Kasumi-1 (cell line): ENCODE measurements around the gene PSENEN.

Source experiments
- DNase-seq, 2 experiments: peaks; one replicate each; lab custom pipeline; 2025; lab: John Stamatoyannopoulos, UW

Gene PSENEN

DNA sequence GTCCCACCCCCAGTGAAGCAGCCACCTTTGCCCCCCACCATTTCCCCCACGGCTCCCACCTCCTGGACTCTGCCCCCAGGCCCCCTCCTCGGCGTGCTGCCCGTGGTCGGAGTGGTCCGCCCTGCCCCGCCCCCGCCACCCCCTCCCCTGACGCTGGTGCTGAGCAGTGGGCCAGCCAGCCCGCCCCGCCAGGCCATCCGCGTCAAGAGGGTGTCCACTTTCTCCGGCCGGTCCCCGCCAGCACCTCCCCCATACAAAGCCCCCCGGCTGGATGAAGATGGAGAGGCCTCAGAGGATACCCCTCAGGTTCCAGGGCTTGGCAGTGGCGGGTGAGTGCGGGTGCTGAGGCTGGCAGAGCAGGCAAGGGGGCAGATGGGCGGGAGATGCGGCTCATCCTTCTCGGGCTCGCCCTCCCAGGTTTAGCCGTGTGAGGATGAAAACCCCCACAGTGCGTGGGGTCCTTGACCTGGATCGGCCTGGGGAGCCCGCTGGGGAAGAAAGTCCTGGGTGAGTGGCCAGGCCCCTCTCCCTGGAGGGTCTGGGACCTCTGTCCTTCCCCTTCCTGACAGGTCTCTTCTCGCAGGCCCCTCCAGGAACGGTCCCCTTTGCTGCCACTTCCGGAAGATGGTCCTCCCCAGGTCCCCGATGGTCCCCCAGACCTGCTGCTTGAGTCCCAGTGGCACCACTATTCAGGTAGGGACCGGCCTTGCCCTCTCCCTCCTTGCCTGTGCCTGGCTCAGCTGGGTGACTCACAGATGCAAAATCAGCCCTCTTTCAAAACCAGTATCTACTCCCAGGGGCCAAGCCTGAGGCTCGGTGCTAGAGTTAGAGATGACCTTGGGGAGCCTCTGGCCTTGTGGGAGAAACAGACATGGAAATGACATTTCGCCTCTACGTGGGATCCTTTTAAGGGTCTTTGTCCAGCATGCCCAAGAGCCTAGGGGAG, 12.0 kb upstream of the PSENEN start:
- DNase-seq = no peak

DNA sequence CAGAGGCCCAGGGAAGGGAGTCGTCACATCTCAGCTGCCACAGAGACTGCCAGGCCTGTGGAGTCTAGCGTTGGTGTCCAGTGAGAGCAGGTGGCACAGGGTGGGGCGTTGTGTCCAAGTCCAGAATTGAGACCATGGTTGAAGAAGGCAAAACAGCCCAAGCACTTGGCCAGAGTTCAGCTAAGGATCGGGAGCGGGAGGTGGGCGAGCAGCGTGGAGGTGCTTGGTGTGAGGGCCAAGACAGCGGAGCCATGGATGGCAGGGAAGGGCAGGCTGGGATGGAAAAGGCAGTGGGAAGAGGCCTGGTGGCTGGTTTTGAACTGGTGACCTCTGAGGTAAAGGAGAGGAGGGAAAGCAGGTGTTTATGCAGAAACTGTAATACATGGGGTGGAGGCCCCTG, 11.2 kb upstream of the PSENEN start:
- no peak for DNase-seq

DNA sequence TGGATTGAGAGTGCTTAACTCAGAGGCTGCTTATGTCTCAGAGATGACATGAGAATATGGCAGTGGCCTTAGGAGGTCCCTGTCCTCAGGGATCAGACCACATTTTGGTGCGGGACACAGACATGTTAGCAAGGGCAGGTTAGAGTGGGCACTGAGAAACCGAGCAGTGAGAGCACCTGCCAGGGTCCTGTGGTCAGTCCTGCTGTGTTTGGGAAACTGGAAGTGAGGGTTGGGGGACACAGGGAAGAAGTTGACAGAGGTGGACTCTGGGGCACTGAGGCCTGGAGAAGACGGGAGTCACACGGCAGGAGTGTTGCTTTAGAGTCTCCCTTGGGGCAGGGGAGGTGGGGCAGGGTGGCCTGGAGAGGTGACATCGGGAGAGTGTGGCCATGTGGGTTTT, 10.6 kb upstream of the PSENEN start:
- DNase-seq = no peak

DNA sequence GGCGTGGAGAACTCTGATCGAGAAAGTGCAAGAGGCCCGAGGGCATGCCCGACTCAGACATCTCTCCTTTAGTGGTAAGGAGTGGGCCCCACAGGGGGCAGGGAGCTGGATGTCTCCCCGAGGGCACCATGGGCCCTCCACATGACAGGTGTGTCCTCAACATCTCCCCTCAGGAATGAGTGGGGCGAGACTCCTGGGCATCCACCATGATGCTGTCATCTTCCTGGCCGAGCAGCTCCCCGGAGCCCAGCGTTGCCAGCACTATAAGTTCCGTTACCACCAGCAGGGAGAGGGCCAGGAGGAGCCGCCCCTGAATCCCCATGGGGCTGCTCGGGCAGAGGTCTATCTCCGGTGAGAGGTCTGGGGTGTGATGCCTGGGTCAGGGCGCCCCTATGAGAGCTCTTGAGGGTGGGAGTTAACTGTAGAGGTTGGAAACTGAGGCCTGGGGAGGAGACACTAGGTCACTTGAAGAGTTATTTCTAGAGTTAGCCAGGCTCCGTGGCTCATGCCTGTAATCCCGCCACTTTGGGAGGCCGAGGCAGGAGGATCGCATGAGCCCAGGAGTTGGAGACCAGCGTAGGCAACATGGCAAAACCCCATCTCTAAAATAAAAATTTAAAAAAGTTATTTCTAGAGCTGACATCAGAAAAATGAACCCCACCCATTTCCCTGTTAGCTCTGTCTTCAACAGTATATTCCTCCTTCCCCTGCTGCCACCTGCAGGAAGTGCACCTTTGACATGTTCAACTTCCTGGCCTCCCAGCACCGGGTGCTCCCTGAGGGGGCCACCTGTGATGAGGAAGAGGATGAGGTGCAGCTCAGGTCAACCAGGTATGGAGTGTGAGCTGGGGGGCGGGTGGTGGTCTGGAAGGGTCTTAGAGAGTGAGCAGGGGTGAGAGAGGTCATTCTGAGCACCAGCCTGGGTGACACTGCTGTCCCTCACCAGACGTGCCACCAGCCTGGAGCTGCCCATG, 8.3 kb upstream of the PSENEN start:
- DNase-seq = no peak

DNA sequence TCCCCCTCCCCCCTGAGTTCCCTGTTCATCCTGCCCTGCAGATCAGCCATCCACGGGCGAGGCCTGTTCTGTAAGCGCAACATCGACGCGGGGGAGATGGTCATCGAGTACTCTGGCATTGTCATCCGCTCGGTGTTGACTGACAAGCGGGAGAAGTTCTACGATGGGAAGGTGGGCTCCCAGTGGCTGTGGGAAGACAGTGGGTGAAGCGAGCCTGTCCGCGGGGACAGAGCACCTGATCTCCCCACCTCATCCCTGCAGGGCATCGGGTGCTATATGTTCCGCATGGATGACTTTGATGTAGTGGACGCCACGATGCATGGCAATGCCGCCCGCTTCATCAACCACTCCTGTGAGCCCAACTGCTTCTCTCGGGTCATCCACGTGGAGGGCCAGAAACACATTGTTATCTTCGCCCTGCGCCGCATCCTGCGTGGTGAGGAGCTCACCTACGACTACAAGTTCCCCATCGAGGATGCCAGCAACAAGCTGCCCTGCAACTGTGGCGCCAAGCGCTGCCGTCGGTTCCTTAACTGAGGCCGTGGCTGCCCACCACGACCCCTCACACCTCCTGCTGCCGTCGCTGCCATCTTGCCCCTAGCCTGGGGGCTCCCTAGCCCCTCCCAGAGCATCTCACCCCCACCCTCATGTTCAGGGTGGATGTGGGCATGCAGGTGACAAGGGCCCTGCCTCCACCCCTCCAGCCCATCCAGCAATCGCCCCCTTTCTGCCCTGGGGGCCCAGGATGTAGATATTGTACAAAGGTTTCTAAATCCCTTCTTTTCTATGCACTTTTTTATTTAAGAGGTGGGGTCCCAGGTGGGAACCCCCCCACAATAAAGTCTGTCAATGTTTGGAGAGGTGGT, 7.2 kb upstream of the PSENEN start:
- DNase-seq = no peak

DNA sequence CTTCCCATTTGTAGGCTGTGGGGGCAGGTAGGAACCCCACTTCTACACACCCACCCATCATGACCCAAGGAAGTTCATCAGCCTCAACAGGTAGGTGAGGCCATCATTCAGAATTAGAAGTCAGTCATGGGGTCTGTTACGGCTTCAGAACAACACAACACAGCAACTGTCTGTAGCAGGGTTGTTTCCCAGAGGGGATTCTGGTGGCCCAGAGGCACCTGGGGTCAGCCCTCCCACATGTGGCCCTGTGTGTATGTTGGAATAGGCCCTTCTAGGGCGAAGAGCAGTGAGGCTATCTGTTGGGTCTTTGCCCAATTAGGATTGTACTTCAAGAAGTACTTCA, 6.6 kb upstream of the PSENEN start:
- DNase-seq = no peak

DNA sequence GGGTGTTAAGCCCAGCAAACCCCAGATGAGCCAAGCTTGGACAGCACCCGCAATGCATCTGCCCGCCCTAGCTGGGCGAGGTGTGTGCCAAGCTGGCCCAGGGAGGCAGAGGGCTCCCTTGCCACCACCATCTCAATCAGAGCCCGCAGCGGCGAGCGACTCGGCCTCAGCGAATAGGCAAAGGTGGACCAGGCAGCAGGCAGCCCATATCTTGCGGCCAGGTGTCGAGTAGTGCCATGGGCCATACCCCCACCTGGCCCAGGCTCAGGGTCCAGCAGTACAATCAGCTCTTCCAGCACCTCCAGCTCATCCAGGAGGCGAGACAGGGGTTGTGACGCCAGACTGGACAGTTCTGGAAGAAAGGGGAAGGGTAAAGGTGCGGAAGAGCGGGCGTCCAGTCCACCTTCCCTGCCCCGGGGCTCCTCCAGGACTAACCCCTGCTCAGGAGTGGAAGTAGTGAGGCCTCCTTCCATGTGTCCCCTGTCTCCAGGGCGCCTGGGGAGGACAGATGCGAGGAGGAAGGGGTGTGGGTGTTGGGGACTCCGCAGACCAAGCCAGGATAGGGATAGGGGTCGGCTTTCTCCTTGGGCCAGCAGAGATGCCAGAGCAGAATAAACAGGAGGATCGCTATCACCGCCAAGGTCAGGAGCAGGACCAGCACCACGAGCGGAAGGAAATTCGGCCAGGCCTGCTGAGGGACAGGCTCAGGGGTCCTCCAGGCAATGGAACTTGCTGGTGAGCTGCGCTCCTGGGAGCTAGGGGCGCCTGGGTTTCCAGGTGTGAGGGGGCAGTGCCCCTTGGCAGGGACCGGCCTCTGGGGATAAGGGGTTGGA, 6.0 kb upstream of the PSENEN start:
- DNase-seq = no peak

DNA sequence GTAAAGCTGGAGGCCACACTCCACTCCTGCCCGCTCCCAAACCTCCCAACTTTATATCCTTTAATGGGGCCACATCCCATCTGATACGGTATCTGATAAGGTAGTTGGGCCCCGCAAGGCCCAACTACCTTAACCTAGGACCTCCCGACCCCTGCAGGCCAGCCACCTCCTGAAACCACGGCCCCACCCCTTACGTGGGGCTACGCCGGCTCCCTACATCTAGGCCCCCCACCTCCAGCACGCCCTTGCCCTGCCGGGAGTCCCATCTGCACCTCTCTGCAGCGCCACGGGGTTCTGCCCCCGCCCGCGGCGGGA, 5.4 kb upstream of the PSENEN start:
- peak in 1 of 2 experiments; percentile 68 for DNase-seq

DNA sequence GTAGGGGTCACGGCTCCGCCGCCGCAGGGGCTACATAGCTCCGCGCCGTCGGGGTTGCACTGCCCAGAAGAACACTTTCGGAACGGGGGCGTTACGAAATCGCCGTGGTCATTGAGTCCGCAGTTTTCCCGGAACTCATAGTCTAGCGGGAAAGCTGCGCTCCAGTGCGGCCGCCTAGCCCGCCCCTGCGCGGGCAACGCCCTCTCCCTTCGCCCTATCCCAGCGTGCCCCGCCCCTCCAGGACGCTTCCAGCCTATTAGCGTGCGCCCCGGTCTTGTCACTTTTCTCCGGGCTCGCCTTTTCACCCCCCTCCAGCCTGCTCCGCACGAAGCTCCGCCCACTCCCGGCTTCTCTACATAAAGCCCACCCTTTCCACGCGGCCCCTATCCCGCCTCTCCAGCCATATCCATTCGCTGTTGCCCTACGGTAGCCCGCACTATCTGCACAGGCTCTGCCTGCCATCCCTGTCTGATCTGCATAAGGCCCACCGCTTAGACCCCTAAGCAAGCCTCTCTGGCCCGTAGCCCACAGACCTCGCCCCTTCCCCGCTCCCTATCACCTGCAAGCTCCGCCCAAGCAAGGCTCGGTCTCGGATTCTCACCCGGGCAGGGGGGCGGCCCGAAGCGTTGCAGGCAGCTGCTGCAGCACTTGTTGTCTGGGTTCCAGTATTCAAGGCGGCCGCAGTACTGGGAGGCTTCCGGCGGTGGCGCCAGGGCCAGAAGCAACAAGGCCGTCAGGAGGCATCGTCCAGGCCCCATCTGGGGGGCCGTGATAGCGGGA, 4.8 kb upstream of the PSENEN start:
- DNase-seq = peak; percentile 93 to 96

DNA sequence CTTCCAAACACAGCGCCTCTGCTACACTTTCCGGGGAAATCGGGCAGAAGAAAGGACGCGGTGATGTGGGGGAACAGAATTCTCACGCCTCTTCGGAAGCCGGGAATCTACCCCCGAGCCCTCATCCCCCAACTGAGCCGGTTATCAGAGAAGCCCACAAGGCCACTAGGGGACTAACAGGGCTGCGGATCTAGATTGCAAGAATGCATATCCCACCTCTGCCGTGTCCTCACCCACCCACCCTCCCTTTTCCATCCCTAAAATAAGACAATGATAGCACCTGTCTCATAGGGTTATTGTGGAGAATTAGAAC, 4.3 kb upstream of the PSENEN start:
- DNase-seq = peak; percentile 34 to 48

DNA sequence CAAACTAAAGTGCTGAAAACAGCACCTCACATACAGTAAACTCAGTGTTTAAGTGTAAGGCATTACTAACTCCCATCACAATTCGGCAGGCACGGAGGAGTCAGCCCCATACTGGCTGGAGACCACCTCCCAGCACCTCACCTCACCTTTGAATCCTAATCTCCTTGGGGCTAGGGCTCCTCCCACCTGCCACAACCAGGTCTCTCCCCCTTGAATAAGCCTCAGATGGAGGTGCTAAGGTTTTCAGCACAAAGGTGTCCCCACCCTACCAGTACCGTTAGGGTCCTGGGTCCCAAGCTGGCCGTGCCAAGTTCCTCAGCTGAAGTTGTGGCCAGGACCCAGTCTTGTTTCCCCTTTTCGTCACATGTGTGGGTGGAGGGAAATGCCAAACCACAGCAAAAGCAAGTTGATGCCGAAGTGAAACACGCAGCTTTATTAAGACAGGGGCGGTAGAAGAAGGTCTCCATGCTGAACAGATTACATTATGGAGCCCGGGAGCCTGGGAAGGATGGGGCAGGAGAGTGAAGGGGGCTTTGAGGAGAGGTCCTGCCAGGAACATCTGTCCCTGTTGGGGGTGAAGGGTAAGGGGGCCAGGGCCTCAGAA, 3.2 kb upstream of the PSENEN start, which contains the start of gene IGFLR1:
IGFLR1 (minus strand) TSS at position 332 of the 604 bp plus-strand sequence. CDS start 1,272 bp downstream, outside the sequence.
- DNase-seq = peak; percentile 61 to 66

DNA sequence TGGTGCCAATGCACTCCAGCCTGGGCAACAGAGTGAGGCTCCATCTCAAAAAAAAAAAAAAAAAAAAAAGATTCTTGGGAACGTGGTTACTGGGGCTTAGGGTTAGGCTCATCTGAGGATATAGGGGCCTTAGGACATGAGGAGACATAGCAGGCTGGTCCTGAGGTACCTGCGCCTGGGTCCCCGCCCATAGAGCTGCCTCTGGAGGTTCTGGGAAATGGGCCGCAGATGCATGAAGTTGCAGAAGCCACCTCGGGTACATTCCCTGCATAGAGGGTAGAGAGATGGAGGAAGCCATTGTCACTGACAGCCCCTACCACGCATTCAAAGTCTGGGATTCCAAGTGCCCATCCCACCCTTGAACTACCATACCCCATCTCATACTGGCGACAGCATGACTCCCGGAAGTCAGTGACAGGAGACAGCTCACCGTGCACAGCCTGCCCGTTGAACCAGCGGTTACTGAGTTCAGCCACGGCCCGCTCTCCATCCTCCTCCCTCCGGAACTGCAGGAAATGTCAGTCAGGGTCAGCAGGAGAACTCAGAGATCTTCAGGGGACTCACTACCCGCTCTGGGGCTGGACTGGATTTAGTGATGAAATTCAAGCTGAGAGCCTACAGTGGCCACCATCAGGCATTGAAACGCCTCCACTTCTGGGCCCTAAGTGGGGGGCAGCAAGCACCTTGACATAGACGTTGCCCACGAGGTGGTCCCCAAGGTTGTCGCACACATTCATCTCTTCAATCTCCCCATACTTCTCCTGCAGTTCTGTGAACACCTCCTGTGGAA, 1.6 kb upstream of the PSENEN start:
- no peak for DNase-seq

DNA sequence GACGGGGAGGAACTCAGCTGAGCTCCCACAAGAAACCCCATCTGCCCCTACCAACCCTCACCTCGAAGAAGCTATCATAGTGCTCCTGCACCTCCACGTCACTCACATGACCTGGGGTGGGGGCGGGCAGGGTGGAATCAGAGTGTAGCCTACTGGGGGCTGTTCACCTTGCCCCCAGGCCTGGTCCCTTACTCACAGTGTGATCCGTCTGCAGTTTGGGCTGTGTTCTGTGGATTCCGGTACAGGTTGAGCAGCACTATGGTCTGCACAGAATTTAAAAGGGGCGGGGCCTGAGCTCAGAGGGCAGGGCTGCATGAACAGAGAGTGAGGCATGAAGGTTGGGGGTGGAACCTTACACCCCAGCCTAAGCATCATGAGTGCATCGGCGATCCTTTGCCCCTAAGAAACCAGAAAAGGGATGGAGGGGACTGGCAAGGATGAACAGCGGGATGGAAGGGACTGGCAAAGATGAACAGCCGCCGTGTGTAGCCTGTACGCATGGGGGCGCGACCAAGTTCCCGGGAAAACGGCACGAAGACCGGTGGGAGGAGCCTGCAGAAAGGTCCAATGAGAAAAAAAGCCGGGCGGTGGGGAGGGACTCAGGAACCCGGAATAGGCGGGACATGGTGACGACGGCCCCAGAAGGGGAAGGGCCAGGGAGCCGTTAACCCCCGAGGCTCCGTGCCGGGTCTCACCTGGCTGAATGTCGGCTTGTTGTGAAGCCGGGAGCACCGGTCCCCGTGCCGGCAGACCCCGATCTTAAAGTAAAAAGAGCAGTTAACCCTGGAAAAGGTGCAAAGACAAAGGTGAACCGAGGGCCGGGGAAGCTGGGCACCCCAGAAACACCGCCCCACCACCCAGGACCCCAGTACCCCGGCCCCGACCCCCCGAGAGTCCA, 772 bp upstream of the PSENEN start:
- DNase-seq = peak; percentile 96

DNA sequence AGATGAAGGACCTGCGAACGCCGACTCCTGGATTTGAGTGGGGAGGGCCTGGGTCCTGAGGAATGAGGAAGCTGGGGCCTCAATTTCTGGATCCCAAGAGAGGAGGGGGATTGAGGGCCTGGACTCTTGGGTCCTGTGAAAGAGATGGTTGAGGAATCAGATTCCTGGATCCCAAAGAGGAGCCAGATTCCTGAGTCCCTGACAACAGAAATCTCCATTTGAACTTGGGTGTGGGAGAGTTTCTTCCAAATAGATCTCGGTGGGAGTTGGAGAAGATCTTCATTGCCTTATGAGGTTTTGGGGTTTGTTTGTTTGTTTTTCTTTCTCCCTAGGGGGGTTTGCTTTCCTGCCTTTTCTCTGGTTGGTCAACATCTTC, 624 bp downstream of the PSENEN start:
- DNase-seq = no peak

DNA sequence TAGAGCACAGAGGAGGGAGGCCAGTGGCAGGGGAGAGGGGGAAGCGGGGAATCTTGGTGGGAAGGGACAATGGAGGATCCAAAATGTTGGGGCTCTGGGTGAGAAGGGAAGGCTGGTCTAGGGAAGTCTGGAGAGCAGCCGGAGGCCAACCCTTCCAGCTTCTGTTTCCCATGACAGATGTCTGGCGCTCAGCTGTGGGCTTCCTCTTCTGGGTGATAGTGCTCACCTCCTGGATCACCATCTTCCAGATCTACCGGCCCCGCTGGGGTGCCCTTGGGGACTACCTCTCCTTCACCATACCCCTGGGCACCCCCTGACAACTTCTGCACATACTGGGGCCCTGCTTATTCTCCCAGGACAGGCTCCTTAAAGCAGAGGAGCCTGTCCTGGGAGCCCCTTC, 1.1 kb downstream of the PSENEN start:
- no peak for DNase-seq

DNA sequence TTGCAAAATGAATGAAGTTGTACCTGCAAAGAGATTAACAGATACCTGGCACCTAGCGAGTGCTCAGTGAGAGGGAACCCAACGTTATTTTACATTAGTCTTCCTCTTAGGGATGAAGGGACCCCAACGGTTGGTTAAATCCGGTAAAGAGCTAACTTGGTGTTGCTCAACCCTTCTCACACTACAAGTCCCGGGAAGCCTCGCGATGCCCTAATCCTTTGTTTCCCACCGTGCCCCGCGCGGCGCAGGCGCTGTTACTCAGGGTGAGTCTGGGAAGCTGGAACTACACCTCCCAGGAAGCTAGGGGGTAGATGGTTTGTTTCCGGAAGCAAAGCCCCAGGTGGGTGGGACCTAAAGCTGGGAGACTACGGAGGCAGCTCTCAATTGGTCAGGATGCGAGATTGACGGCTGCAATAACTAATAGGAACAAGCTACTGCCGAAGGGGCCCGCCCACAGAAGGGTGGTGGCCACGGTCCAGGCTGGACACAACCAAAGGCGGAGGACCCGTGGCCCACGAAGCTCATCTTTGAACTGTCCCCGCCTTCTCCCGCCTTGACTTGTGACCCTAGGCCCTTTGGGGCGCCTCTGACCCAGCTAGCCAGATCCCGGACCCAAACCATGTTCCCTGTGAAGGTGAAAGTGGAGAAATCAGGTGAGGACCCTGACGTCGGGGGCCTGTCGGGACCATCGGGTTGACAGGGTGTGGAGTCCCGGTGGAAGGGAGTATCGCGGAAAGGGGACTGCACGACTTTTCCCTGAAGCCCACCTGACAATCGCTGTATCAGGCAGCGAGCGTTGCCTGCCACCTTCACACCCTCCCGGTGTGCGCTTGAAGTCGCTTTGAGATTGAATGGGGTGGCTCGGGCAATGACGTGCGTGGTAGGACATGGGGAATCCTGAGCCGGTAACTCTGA, 2.9 kb downstream of the PSENEN start, which contains the start of gene LIN37:
LIN37 (plus strand) TSS at position 471 of the 915 bp plus-strand sequence; CDS start at position 620, 149 bp downstream.
- DNase-seq = peak; percentile 99

DNA sequence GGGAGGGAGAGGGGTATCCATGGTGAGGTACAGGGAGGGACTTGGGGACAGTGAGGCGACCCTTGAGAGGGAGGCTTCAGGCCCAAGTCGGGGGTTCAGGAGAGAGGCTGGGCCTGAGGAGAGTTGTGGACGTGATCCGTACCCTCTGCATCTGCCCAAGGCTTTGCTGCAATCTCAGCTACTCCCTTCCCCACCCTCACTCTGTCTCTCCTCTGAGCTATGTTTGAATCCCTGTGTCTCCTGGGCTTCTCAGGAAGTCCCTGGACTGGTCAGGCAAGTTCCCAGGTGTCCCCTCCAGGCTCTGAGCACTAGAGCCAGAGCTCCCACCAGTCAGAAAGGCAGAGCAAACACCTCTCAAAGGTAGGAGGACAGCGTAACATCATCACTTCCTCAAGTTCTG, 4.7 kb downstream of the PSENEN start:
- no peak for DNase-seq
